Stimulated activated CD4-positive, alpha-beta T cell treated with anti-CD3 and anti-CD28 coated beads, Interleukin-2, amount 100 ng/mL, for 48 hours (primary cell): ENCODE results near the gene POU2F1.

Experiments
- DNase-seq, 2 donors: peaks; one replicate each; pipeline ENCODE4 v3.0.0-alpha.2; 2020

The POU2F1 gene

DNA sequence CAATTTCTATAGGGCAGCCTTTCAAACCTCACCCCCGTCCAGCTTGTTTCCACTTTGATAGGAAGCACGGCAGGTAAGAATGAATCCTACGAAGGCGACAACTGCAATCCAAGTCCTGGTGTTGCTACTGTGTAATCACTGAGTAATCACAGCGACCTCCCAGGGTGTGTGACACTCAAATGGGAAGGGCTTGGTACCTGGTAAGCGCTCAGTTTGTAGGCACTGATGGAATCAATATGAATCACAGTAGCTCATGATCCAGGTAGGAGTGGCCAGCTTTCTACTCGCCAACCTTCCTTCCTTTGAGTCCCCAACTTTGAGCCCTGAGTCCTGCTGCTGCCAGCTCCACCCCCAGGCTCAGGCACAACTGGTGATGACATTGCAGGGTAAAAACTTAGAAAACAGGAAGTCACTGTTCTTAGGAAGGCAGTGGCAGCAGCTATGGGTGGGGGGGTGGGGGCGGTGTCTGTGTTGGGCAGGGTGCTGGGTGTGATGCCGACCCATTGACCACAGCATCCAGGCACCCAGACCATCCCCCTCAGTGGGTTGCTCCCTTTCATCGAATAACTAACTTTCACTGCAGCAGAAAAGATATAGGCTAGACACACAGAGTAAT, 226.9 kb downstream of the POU2F1 start:
- peak; percentile 50 to 56 for DNase-seq

GRCh38 chr1:167450843-167451242, 230.2 kb downstream of the POU2F1 start:
- DNase-seq, result no peak

DNA sequence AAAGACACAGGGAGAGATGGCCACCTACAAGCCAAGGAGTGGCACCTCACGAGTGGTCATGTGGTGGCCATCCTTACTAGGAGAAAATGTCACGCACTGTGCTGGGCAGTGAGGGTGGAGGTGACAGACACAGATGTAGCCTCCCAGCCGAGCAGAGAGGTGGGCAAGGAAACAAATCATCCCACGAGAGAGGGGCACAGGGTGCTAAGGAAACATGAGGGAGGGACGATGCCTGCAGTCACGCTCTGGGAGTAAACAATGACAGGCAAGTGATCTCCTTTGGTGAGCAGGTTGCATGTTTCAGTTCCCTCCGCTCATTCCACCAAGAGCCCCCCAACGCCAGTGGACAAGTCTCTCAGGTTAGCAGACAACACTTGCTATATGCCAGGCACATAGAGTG, 231.8 kb downstream of the POU2F1 start:
- DNase-seq, result no peak

DNA sequence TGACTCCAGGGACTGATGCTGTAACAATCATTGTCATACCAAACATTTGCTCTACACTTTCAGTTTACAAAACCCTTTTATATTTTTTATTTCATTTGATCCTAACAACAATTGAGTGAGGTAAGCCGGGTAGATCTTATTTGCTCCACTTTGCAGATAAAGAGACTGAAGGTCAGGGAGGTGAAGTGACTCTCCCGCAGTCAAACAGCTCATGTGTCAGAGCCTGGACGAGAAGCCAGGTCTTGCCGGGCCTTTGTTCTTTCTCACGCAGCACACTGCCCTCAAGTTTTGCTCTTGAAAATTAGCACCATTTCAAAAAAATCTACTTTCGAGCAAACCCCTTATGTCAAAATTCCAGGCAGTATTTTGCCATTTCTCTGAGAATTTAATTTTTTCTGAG, 232.4 kb downstream of the POU2F1 start:
- DNase-seq, result no peak

DNA sequence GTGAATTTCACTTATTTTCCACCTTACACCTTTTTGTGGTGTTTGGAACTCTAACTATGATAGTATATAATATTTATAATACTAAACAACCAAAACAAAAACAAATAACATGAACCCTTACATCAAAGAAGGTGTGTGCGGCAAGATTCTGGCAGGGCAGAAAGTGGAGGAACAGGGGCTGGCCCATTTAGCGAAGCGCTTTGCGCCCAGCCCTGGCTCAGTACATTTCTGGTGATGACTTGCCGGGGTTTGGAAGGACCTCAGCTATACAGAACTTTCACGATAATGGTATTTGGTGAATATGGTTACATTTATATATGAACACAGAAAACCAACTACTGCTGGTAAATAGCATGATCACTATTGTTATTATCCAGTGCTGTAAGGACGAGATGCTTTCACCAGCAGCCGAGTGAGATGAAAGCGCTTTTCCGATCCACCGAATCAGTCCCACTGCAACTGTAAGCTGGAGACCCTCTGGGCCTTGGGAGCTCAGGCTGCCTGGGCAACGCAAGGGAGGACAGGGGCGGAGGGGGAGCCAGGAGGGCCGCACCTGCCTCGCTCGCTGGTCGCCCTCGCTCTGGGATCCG, 233.7 kb downstream of the POU2F1 start:
- DNase-seq, result no peak

- peak; percentile 60 to 69 for DNase-seq
Observed at GRCh38 chr1:167454894-167455785, 234.5 kb downstream of the POU2F1 start.

GRCh38 chr1:167455786-167456446, 235.2 kb downstream of the POU2F1 start:
- DNase-seq, result no peak

- no peak for DNase-seq
Observed at GRCh38 chr1:167456524-167456923, 235.8 kb downstream of the POU2F1 start.

- DNase-seq, result no peak
Observed at GRCh38 chr1:167456926-167457325, 236.2 kb downstream of the POU2F1 start.

DNA sequence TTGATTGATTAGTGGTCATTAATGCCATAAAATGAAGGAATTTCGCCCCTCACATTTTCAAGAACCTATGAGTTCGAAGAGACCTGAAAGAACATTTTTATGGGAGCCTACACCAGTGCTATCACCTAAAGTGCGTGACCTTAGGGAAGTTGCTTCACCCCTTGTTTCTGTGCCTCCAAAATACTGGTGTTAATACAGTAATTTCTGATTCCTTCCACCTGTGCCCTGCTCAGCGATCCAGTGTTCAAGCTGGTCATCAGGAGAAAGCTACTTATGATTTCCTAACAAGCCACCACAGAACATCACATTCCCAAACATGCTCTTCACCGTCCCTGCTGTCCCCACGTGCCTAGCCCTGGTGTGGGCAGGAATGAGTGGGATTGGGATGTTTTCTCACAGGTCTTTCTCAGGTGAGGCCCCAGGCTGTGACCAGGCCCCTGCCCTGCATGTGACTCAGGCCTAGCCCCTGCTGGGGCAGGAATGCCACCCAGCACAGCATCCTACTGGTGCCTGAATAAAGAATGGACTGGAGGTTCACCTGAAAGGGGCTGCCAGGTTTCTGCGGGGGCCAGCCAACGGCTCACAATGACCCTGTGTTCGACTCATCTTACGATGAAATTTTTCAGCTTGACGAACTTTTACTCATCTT, 237.4 kb downstream of the POU2F1 start:
- DNase-seq, result no peak

GRCh38 chr1:167460836-167461235, 240.2 kb downstream of the POU2F1 start:
- DNase-seq, result no peak

- no peak for DNase-seq
Observed at GRCh38 chr1:167462341-167462740, 241.7 kb downstream of the POU2F1 start.

GRCh38 chr1:167463080-167463479, 242.4 kb downstream of the POU2F1 start:
- DNase-seq, result no peak

DNA sequence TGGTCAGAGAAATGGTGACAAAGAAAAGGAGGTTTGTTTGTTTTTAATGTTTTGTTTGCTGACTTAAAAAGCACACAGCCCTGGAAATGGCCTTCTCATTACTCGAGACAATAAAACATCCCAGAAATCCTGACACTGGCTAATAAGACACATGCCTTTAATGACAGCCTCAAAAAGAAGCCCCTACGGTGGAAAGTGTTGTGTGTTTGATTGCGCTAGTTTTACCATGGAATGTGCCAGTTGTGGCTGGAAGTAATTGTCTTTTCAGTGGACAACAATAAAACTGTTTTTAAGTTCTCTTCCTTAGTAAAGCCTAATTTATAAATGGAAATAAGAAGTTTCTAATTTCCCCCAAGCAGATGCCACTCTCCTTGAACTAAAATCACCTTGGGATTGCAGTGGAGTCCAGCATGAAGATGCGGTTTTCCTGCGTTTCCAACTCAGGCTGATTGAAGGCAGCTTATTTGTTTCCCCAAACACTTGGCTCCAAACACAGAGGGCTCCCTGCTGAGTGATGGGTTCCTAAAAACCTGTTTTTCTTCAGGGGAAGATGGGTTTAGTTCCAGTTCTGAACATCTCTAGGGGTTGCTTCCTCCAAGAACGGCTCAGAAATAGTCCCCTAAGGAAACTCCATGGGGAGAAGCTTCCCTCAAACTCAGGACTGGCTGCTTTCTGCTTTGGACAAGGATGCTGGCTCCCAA, 243.3 kb downstream of the POU2F1 start:
- DNase-seq, result no peak

- DNase-seq, result no peak
Observed at GRCh38 chr1:167465018-167465417, 244.3 kb downstream of the POU2F1 start.

DNA sequence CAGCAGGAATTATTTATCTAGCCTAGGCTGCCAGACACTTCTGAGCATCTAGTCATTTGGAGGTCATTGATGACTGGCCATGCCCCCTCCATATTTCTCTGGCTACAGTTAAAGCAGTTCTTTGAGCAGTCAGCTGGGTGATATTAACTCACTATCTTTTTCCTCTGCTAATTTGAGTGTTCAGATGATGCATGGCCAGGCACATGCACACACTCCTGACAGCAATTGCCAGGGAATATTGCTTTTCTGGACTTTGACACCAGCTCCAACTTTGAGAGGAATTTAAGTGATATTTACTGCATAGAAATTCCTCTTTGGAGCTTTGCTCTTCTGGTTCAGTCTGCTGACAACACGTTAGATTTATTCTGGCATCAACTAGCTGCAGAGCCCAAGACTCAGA, 245.1 kb downstream of the POU2F1 start:
- DNase-seq, result no peak

- no peak for DNase-seq
Observed at GRCh38 chr1:167467126-167467710, 246.5 kb downstream of the POU2F1 start.

- no peak for DNase-seq
Observed at GRCh38 chr1:167467752-167468151, 247.1 kb downstream of the POU2F1 start.

DNA sequence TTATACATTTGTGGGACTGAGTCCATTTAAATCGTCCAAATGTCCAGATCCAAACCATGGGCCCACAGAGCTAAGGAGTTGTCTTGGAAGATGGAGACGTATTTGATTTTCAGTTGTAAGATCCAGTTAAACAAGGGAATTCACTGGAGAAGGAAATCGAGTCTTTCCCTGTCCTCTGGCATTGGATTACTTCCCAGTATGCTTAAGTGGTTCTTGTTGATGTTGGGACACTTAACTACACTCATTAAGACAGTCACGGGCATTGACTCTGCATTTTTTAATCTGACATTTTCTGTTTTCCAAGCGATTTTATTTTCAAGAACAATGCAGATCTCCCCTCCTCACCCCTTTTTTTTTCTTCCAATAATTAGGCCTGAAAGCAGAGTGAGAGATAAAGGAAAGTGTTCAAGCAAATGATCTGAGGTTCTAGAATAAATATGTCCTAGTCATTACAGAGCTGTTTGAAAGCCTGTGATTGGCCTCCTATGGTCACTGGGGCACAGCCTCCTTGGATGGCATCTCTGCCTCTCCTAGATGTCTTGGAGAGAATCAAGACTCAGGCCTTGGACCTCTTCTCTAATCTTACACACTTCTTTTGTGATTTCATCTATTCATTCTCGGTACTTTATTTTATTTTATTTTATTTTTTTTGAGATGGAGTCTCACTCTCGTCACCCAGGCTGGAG, 248.7 kb downstream of the POU2F1 start:
- no peak for DNase-seq

DNA sequence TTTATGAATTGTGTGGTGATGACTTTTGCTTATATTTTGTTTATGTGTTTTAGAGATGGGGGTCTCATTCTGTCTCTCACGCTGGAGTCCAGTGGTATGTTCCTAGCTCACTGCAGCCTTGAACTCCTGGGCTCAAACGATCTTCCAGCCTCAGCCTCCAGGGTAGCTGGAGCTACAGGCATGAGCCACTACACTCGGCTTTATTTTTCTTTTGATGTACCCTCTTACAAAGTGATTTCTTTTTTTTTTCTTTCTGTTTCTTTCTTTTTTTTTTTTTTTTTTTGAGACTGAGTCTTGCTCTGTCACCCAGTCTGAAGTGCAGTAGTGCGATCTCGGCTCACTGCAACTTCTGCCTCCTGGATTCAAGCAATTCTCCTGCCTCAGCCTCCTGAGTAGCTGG, 250.9 kb downstream of the POU2F1 start:
- DNase-seq, result no peak
